OCI-LY7 (cell line): ENCODE data around the gene TIPIN.

Experiments used
- CTCF ChIP-seq: fragments of 200-600 bp; sonication (generic); conservative IDR thresholded peaks from 2 replicates; pipeline ENCODE4 v1.5.1; 2014; ENCODE audit warnings: mild to moderate bottlenecking, antibody characterized with exemption, low read length, moderate library complexity, mixed read lengths
- EZH2phosphoT487 ChIP-seq: fragments of 200-600 bp; sonication (generic); IDR thresholded peaks from 2 replicates; pipeline ENCODE4 v1.6.1; 2018; ENCODE audit warnings: low read depth, borderline replicate concordance, mild to moderate bottlenecking, mixed run types, antibody characterized with exemption, low read length, moderate library complexity, mixed read lengths

DNA sequence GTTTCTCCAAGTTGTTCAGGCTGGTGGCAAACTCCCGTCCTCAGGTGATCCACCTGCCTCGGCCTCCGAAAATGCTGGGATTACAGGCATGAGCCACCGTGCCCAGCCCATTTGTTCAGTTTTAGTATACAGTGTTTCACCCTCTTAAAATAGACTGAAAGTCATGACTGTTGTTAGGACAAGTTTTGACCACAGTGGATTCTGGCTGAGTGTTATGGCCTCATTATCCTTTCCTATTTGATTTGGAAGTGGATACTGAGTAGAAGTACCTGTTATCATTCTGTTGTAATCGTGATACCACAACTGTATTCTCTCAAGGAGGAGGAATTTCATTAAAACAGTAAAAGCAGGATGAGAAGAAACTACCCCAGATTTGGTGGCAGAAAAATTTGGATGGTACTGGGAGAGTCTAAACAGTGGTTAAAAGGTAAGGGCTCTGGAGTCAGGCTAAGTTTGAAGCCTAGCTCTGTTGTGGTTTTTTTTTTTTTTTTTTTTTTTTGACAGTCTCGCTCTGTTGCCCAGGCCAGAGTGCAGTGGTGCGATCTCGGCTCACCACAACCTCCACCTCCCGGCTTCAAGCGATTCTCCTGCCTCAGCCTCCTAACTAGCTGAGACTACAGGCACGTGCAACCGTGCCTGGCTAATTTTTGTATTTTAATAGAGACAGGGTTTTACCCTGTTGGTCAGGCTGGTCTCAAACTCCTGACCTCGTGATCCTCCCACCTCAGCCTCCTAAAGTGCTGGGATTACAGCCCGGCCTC lies 32.8 kb upstream of the TIPIN start:
- no peak for TF ChIP-seq CTCF
- TF ChIP-seq EZH2phosphoT487: no peak
